HG02571 (cell line): Measurements from ENCODE around the gene DHRS7C.

Experiments
- ATAC-seq: cut with Tn5 transposase; IDR thresholded peaks from one replicate; pipeline ENCODE4 v1.9.1; 2021; ENCODE audit warnings: mild to moderate bottlenecking, moderate library complexity; ENCODE audit not compliant: unreplicated experiment

DHRS7C gene

GRCh38 chr17:9767432-9767991 is 23.9 kb downstream of the DHRS7C start:
- ATAC-seq, result no peak

- ATAC-seq, result no peak
Observed at GRCh38 chr17:9766970-9767369, 24.4 kb downstream of the DHRS7C start.

GRCh38 chr17:9765322-9765721 is 26.1 kb downstream of the DHRS7C start:
- no peak for ATAC-seq

- no peak for ATAC-seq
Observed at GRCh38 chr17:9763643-9764042, 27.7 kb downstream of the DHRS7C start.

- no peak for ATAC-seq
Observed at GRCh38 chr17:9760266-9760665, 31.1 kb downstream of the DHRS7C start.

GRCh38 chr17:9755083-9755482 is 36.3 kb downstream of the DHRS7C start:
- ATAC-seq, result no peak

GRCh38 chr17:9750524-9750923 is 40.9 kb downstream of the DHRS7C start:
- ATAC-seq, result no peak

GRCh38 chr17:9729735-9730420 is 61.5 kb downstream of the DHRS7C start:
- no peak for ATAC-seq

- ATAC-seq, result no peak
Observed at GRCh38 chr17:9729034-9729650, 62.2 kb downstream of the DHRS7C start.

GRCh38 chr17:9728564-9728963 is 62.8 kb downstream of the DHRS7C start:
- ATAC-seq, result no peak

GRCh38 chr17:9728005-9728404 is 63.4 kb downstream of the DHRS7C start:
- ATAC-seq, result no peak

GRCh38 chr17:9726291-9726690 is 65.1 kb downstream of the DHRS7C start:
- no peak for ATAC-seq

- ATAC-seq, result no peak
Observed at GRCh38 chr17:9725575-9725974, 65.8 kb downstream of the DHRS7C start.
